GM19324 (cell line): ENCODE data around the gene CALR.
"Not testable (repeated sequence)": the region's sequence is repeated elsewhere in the genome, so short reads cannot be mapped to it uniquely, and the experiment has no call there.

Experiments used
- ATAC-seq: cut with Tn5 transposase; IDR thresholded peaks from one replicate; pipeline ENCODE4 v1.9.1; 2021; ENCODE audit warnings: mild to moderate bottlenecking, moderate library complexity; ENCODE audit not compliant: unreplicated experiment, low FRiP score

Gene CALR

GRCh38 chr19:12937927-12938778 lies at the start of gene CALR:
Gene CALR (plus strand): TSS chr19:12938609. CDS start chr19:12938680, 71 bp downstream.
- ATAC-seq: peak; percentile 92

- ATAC-seq: not testable (repeated sequence)
Observed at GRCh38 chr19:12890299-12890786, 48.1 kb upstream of the CALR start.

- peak; percentile 91 for ATAC-seq
Observed at GRCh38 chr19:12890787-12891552, 47.4 kb upstream of the CALR start, which contains the start of gene GCDH. Gene GCDH (plus strand): TSS chr19:12891160. CDS start chr19:12891305, 145 bp downstream.

GRCh38 chr19:12891553-12892021 lies 46.8 kb upstream of the CALR start:
- no peak for ATAC-seq

GRCh38 chr19:12893582-12893981 lies 44.8 kb upstream of the CALR start:
- no peak for ATAC-seq

GRCh38 chr19:12896460-12896859 lies 41.9 kb upstream of the CALR start:
- no peak for ATAC-seq

- ATAC-seq: peak; percentile 77
Observed at GRCh38 chr19:12899891-12900518, 38.4 kb upstream of the CALR start.

- ATAC-seq: no peak
Observed at GRCh38 chr19:12907166-12907565, 31.2 kb upstream of the CALR start.

GRCh38 chr19:12912571-12912970 lies 25.8 kb upstream of the CALR start:
- no peak for ATAC-seq

- ATAC-seq: no peak
Observed at GRCh38 chr19:12913011-12913561, 25.3 kb upstream of the CALR start.

GRCh38 chr19:12913851-12914690 lies 24.3 kb upstream of the CALR start:
- no peak for ATAC-seq

- not testable (repeated sequence) for ATAC-seq
Observed at GRCh38 chr19:12915860-12916259, 22.5 kb upstream of the CALR start.

- no peak for ATAC-seq
Observed at GRCh38 chr19:12918253-12918652, 20.2 kb upstream of the CALR start.

GRCh38 chr19:12921047-12921446 lies 17.4 kb upstream of the CALR start:
- no peak for ATAC-seq

- no peak for ATAC-seq
Observed at GRCh38 chr19:12922959-12923358, 15.4 kb upstream of the CALR start.

GRCh38 chr19:12924621-12925310 lies 13.6 kb upstream of the CALR start:
- ATAC-seq: no peak

- no peak for ATAC-seq
Observed at GRCh38 chr19:12930002-12930645, 8.3 kb upstream of the CALR start.
